GM20431 (cell line): Measurements from ENCODE around the gene LDLRAP1.

Experiments
- in situ Hi-C: fragments of 300-500 bp; cut with MseI, MboI; formaldehyde crosslinking; loops from one replicate; pipeline ENCODE4 v1.15.0; 2020; ENCODE audit warnings: low sequenced_read_pairs; ENCODE audit not compliant: unreplicated experiment

The LDLRAP1 gene

DNA sequence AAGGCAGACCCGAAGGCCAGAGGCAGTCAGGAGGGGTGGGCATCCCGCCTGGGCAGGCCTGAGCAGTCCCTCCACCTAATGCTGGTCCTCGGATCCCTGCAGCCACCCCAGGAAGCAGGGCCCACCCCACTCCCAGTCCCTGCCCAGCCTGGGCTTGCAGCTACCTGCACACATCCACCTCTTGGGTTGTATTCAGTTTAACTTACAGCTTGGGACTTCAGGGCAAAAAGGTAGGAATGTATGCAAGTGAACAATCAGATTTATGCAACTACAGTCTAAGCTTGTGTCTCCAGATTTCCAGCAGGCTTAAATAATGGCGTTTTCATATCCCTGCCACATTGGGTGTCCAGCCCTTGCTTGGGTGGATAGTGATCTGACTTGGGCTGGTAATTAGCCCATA lies 17.4 kb downstream of the LDLRAP1 start:
- in situ Hi-C loops = no loop called here

DNA sequence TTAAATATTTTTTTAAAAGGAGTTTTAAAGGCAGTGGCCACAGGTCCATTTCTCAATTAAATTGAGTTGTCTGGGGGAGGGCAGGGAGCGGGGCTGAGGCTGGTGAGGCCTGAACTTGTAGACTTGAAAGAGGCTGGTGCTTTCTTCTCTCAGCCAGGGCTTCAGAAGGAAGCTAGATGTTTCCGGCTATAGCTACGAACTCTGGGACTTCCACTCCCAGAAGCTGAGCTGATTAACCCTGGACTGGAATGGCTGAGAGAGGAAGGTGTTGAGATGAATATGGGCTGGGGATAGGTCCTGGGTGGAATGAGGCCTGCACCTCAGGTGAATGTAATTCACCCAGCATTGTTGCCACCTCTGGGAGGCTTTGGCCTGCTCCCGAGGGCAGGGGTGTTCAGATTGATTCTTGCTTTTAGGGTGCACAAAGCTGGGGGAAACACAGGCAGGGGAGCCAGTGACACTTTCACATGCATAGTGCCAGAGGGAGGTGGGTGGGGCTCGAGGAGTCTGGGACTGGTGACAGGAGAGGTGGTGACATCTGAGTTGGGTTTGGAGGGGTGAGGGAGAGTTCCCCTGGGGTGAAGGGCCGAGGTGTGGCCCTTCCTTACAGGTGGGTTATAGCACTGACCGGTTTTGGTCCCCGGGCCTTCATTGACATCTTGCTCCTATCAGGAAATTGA lies 18.2 kb downstream of the LDLRAP1 start:
- in situ Hi-C loops = no loop called here

DNA sequence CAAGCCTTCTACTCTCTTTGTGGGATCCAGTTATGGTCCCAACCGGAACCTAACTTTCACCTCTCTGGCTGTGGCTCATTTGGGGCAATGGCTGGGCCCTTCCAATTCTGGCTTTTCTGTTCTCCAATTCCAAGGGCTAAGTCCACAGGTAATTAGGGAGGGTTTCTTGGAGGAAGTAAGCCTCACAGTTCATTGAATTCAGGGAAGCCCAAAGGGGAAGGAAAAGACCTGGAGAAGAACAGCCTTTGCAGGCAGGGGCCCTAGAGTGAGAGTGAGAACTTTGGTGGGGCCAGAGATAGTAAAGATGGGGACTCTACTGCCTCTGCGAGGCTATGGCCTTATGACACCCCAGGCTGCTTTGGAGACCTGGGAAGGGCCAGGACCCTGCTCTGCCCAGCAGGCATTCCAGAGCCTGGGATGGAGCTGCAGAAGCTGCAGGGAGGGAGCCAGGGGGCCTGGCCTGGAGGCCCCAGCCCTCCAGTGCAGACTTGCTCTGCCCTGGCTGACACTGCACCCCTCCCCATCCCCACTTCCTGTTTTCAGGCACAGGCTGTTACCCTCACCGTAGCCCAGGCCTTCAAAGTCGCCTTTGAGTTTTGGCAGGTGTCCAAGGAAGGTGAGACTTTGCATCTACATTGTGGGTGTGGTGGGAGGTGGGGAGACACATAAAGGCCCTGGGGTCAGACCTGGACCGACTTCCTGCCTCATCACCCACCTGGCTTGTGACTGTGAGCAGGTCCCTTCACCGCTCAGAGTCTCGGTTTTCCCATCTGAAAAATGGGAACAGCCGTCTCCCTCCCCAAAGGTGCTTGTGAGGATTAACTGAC lies 18.9 kb downstream of the LDLRAP1 start:
- in situ Hi-C loops = no loop called here

DNA sequence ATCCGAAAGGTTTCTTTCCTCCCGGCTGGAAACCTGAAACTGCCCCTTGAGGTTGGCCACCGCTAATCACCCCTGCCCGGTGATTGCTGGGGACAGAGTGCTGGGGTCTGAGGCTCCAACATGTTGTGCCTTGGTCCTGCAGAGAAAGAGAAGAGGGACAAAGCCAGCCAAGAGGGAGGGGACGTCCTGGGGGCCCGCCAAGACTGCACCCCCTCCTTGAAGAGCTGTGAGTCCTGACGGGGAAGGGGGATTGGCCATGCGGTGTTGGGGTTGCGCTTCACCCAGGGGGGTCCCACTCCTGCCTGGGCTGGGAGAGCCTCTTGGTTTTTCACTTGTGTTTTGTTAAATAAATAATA lies 19.5 kb downstream of the LDLRAP1 start:
- in situ Hi-C loops = no loop called here

DNA sequence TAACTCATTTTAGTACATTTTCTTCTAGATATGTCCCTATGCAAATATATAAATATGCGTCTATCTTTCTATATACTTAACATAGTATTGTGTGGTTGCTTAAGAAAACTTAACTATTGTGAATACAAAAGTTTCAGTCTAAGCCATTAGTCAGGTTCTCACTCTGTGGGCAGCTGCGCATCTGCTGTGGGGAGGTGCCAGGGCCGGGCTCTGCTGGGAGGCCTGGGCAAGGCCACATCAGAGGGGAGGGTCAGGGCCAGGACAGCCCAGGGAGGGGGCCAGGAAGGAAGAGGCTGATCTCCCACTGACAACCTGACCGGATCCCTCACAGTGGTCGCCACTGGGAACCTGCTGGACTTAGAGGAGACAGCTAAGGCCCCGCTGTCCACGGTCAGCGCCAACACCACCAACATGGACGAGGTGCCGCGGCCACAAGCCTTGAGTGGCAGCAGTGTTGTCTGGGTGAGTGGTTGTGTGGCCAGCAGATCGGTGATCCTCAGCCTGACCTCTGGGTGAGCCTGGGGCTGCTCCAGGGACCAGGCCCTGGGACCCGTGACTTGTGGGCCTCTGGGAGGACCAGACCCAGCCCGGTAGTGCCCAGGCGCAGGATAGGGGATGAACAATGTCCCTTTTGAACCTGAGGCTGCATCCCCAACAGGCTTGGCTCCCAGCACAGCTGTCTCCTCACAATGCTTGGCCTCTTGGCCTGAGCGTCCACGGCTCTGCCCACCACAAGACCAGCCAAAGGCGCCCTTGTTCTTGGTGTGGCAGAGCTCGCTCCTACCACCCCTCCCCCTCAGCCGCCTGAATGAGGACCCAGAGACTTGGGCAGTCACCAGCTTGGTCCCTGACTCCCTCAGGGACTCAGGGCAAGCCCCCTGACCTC lies 20.2 kb downstream of the LDLRAP1 start:
- in situ Hi-C loops = no loop called here

DNA sequence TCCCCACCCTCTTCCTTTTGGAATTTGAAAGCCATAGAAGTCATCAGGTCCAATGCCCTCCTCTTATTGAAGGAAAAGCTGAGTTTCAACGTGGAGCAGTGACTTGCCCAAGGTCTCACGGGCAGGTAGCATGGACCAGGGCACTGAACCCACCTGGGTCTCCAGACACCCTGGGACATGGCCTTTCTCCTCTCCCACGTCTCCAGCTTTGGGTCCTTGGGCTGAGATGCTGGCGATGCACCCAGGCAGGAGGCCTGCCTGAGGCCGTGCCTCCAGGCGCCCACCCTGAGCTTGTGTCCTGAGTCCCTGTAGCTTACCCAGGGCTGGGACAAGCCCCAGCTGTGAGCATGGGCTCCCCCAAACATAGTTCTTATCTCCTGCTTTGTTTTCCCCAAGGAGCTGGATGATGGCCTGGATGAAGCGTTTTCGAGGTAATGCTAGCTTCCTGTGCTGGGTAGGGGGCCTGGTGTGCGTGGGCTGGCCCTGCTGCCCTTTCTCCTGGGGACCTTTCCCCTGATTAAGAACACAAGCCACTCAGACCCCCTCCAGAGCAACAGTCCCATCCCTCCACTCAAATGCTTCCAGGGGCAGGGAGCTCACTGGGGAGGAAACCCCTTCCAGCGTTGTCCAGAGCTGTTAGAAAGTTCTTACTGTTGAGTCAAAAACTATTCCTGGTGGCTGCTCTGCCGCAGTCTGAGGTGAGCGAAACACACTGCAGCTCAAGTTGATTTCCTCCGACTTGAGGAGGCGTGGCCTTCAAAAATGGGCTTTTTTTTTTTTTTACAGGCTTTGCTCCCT lies 21.6 kb downstream of the LDLRAP1 start:
- in situ Hi-C loops = no loop called here

DNA sequence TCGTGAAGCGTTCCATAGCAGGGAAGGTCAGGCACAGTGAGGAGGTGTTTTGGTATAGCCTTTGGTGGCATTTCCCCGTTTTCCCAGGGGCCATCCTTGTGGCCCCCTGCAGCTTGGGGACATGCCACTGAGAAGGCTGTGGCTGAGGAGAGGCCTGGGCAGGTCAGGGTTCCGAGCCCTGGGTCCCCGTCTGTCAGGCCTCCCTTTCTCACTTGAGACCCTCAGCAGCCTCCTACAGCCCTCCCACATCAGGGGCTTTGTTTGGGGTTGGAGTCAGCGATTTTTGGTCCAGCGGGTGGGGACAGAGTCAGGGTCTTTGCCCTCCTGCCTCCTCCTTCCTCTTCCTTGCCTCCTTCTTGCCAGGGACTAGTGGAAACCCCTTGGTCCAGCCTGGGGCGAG lies 22.2 kb downstream of the LDLRAP1 start:
- in situ Hi-C loops = no loop called here

DNA sequence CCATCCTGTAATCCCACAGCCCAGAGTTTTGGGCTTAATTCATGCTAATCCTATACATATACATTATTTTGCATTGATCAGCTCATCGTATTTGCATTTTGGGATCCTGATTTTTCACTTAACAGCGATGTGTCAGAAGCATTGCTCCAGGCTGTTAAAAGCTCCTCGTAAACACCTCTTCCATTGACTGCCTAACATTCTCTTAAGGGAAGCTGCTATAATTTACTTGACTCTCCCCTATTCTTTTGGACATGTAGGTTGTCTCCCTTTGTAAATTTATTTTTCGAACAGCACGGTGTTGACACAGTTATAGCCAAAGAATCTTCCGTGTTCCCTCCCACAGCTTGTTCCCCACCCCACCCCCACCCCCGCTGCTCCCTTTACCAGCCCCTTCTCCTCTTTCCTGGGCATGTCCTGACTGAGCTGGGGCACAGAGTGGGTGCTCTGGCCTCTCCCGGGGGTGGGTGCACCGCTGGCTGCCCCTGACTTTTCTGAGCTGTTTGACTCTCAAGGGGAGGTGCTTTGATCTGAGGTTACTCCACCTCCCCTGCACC lies 22.8 kb downstream of the LDLRAP1 start:
- in situ Hi-C loops = no loop called here

DNA sequence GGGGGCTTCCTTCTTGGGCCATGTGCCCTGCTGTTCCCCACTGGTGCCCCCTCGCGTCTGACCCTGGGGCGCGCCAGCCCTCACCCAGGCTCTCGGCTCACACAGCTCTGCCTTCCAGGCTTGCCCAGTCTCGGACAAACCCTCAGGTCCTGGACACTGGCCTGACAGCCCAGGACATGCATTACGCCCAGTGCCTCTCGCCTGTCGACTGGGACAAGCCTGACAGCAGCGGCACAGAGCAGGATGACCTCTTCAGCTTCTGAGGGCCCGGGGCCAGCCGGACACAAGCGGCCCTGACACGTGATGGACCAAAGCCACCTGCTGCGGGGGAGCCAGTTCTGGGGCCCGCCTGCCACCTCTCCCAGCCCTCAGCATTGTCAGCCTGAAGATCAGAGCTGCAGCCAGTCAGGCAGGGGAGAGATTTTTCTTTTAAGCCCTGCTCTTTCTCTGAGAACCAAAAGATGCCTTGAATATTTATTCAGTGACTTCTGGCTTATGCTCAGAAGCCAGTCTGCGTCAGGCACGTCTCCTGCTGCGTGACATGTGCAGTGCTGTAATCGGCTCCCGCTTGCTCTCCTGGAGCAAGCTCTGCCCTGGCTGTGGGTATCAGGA lies 23.4 kb downstream of the LDLRAP1 start:
- in situ Hi-C loops = no loop called here

DNA sequence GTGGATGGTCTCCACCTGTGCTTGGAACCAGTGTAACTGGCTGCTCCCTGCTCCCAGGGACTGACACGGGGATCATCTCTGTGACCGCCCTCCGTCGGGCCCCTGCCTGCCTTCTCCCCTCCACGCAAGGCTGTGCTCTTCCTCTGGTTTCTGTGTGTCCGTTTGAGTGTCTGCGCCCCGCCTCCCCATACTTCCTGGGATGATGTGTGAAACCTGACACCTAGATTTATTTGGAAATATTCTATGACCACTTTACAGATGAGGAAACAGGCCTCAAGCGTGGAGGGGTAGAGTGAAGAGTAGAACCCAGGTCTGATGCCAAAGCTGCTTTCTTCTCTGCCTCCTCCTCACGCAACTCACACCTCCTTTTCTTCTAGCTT lies 24.3 kb downstream of the LDLRAP1 start:
- in situ Hi-C loops = no loop called here

DNA sequence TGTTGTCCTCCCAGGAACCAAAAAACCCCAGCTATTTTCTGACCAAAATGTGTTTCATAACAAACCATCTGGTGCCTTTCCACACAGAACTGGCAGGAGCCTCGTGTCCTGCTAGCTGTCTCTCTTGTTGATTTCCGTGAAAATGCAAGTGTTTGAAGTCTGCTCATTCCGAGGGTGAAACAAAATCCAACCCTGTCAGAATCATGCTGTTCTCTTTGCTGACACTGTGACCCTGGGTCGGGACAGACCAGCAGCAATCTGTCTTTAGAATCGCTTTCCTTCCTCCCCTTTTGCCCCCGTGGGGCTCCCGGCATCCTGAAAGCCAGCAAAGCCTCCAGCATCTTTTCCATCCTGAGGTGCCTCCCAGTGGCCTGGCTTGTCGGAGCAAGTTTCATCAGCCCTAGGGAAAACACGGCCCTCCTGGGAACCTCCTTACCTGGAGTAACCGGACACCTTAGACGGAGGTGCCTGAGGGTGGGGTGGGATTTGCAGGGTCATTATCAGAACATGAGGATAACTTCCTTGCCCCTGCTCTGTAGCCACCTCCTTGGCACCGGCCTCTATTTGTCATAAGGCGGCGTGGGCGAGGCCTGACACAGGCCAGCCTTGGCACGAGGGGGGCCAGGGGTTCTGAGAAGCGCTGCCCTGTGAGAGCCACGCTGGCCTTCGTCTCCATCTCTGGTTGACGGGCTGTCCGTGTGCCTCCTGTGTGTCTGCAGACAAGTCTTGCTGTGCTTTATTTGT lies 24.9 kb downstream of the LDLRAP1 start:
- in situ Hi-C loops = no loop called here

DNA sequence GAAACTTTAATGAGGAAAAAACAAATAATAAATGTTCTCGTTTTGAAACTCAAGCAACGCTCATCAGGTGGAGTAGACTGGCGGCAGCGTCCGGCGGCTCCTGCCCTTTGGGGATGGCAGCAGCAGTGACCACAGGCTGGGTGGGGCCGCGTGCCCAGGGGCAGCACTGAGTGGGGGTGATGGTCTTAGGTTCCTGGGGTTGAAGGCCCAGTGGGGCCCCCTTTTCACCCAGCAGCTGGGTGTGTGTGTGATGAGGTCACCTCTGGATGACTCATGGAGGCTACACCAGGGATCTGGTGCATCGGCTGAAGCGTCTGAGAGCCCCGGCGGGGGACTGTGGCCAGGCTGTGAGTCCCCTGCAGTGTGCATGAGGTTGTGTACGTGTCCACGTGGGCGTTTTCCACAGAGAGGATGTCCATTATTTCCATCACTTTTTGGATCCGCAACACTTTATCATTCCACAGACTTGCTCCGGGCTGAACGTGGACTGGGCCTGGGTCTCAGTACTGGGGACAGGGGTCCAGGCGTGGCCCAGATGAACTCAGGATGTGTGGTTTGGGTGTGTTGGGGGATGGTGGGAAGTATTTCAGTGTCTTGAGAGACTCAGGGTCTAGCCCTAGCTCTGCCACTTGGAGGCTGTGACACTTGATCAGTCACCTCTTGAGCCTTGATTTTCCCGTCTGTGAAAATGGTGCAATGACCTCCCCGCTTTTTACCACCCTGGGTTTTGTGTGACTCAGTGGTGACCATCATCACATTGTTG lies 25.6 kb downstream of the LDLRAP1 start:
- in situ Hi-C loops = no loop called here

DNA sequence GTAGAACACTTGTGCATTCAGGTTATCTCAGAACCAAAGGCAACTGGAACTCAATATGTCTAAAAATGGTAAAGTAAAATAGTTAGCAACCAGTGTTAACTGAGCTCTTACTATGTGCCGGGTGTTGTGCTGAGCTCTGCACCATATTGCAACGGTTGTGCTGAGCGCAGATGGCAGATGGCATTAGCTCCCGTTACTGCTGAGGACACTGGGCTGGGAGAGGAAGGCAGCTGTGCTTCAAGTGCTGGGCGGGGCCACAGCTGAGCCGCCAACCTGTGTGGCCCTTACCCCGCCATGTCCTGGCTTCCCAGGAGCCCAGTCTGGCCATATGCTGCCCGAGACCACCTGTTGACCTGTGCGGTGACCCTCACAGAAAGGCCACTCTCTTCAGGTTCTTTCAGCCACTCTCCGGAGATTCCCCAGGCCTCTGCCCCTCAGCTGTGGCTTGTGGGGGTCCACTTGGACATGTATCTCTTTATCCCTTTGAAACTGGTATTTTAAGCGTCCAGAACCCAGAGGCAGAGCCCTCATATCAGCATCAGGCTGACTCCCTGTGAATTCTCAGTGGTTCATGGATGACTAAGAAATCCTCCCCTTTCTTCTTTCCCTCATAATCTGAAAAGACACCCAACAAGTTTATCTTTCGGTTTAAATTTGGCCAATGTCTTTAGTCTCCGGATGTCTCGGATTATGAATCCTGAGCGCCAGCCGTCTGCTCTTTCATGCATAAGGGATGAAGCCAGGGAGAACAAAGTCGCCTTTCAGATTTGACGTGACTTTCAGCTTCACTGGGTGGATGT lies 26.4 kb downstream of the LDLRAP1 start:
- in situ Hi-C loops = no loop called here

DNA sequence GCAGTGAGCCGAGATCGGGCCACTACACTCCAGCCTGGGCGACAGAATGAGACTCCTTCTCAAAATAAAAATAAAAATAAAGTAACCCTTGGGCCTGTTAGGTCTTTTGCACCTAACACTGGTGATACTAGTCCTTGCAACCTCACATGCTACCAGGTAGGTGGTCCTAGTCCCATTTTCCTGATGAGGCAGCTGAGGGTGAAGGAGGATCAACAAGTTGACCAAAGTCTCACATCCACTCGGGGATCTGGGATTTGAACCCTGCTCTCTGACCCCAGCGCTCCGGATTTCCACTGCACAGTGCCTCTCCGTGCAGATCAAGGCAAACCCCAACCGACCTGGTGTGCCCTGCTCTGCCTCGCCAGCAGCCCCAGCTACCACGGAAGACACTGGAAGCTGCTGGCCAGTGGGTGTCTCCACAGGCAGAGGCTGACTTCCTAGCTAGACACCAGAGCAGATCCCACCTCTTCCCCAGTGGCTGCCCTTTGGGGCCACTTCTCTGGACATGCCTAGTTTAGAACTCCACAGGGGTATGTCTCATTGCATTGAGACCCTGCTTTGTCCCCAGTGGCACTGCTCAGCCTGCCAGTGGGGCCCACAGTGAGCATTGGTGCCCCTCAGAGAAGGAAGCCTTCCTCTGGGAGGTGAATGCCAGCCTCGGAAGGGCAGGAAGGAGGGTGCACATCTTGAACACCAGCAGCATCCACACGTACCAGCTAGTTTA lies 27.6 kb downstream of the LDLRAP1 start:
- in situ Hi-C loops = no loop called here

DNA sequence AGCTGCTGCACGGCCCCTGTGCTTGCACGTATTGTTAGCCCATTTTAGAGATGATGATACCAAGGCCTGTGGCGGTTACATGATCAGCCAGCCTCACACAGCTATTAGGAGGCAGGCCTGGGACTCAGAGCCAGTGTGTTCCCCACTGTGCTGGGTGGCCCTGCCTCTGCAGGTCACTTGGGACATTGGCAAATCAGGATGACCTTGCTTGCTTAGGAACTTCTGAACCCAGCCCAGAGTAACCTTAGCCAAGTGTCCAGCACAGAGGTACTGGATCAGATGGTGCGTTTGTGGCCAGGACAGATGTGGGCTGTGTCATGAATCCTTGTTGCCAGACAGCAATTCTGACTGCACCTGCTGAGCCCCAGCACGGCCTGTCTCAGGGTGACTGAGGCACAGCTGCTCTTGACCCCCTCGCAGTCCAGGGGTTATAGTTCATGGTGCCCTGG lies 28.1 kb downstream of the LDLRAP1 start:
- in situ Hi-C loops = no loop called here

DNA sequence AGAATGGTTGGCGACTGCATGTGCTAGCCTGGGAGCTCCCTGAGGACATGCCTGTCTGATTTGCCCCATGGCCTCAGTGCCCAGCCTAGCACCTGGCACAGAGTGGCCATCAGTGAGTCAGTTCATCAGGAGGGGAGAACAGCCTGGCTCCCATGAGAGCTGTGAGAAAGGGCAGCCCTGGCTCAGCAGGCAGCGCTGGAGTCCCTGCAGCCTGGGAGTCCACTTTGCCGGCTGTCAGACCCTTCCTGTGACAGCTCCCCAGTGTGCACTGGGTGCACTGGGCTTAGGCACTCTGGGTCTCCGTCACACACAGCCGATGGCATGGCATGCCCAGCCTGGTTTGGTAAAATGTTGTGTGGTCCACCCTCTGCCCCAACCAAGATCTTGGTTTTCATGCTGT lies 28.7 kb downstream of the LDLRAP1 start:
- in situ Hi-C loops = no loop called here
